ENCODE results near the gene AACS. TPM values are rescaled to one million over a fixed set of nuclear protein-coding genes. Genes with fewer than 3 reads are reported as not detected.

The AACS gene
- total and polyA plus RNA-seq, 2 of the 4 experiments (the other 2 are of a cell fraction): 22.0 to 24.9 TPM

DNA sequence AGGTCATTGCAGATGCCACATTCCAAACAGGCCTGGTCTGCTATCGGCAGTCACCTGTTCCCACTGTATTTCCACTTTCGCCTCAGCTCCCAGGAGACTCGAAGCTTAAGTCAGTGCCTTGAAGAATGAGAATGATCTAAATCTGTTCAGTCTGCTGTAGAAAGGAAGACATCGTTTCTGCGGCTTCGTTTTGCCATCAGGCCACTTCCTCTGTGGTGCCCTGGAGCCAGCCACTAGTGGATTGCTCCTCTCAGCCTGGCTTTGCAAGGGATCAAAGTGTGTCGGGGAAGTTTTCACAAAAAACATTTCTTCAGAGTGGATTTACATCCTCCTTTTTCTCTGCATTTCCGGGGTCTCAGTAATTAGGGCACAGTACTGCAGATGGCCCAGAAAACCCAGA, 66.7 kb downstream of the AACS start:
- ATAC-seq (ENCODE audit: low read depth) (no peak), DNase-seq (no peak)
- H4K91ac ChIP-seq (ENCODE audit: insufficient read depth, low read depth, low read length): no peak overlapping the region
- H3K4me3 ChIP-seq (ENCODE audit: insufficient read depth, low read depth, low read length): no peak overlapping the region
- no peak overlapping the region for H2AK5ac ChIP-seq (ENCODE audit: low read depth, low read length)
- H3K18ac ChIP-seq (ENCODE audit: low read depth, low read length): no peak overlapping the region
- H4K20me1 ChIP-seq (ENCODE audit: insufficient read depth, low read length): no peaks in the 10 kb centered on the region
- H2BK15ac ChIP-seq (ENCODE audit: low read depth, low read length): no peak overlapping the region
- no peak overlapping the region for H4K5ac ChIP-seq (ENCODE audit: low read depth, low read length)
- H3K4me2 ChIP-seq (ENCODE audit: low read depth, low read length): no peak overlapping the region
- WGBS, 2 experiments (ENCODE audit: extremely low coverage in 2 of 2, insufficient read length in 1 of 2): 100% methylated on average over 1 of the region's 8 CpGs; no CpG with 5 or more reads in 1 of the 2 experiments
- no peaks in the 10 kb centered on the region for H3K27me3 ChIP-seq (ENCODE audit: control insufficient read depth, insufficient read depth, low read length)
- H3K9ac ChIP-seq (ENCODE audit: low read depth, low read length): no peak overlapping the region
- TF ChIP-seq MAFK (IDR thresholded peaks at IDR 0.05; ENCODE audit: low read depth, low read length) (no peak), MXI1 (IDR thresholded peaks at IDR 0.05; ENCODE audit: borderline replicate concordance, low read depth, low read length) (no peak), POLR2A (IDR thresholded peaks at IDR 0.05; ENCODE audit: low read depth, low read length) (no peak), SMC3 (IDR thresholded peaks at IDR 0.05; ENCODE audit: low read depth, low read length) (no peak), NFE2L2 (IDR thresholded peaks at IDR 0.05; ENCODE audit: low read depth, low read length) (no peak), CHD1 (IDR thresholded peaks at IDR 0.05; ENCODE audit: low read depth, low read length) (no peak), ELK1 (IDR thresholded peaks at IDR 0.05; ENCODE audit: borderline replicate concordance, low read depth, low read length) (no peak), RCOR1 (IDR thresholded peaks at IDR 0.05; ENCODE audit: insufficient replicate concordance, low read length) (no peak), USF2 (IDR thresholded peaks at IDR 0.05; ENCODE audit: low read depth, low read length) (no peak), CEBPB (IDR thresholded peaks at IDR 0.05; ENCODE audit: low read depth, low read length) (no peak), MAZ (IDR thresholded peaks at IDR 0.05; ENCODE audit: borderline replicate concordance, low read depth, low read length) (no peak), RFX5 (IDR thresholded peaks at IDR 0.05; ENCODE audit: low read depth, low read length) (no peak), RAD21 (IDR thresholded peaks at IDR 0.05; ENCODE audit: low read length) (no peak), CTCF (conservative IDR thresholded peaks at IDR 0.05; ENCODE audit: low read depth, low read length) (no peak), BHLHE40 (IDR thresholded peaks at IDR 0.05; ENCODE audit: low read depth, low read length) (no peak), FOS (IDR thresholded peaks at IDR 0.05; ENCODE audit: low read depth, low read length) (no peak)
- no peaks in the 10 kb centered on the region for H3K9me1 ChIP-seq (ENCODE audit: insufficient read depth, low read length)
- H3K36me3 ChIP-seq (ENCODE audit: control insufficient read depth, insufficient read depth, low read length): peaks cover 20% of the 10 kb centered on the region
- no peak overlapping the region for H3K14ac ChIP-seq (replicated peaks; ENCODE audit: low read depth, low read length)
- in situ Hi-C loops (cut with MboI; ENCODE audit: low sequenced_read_pairs): no loop called here
- BruUV-seq (replicated peaks): no TSS peak
- H3K9me3 ChIP-seq (ENCODE audit: control insufficient read depth, insufficient read depth, low read length): no peaks in the 10 kb centered on the region
- H2BK5ac ChIP-seq (ENCODE audit: low read depth, low read length, poor library complexity, severe bottlenecking): no peak overlapping the region
- H3K27ac ChIP-seq (ENCODE audit: insufficient read depth, low read length): no peak overlapping the region
- dilution Hi-C loops (cut with HindIII; ENCODE audit: low sequenced_read_pairs, unreplicated experiment): no loop called here
- no peaks in the 10 kb centered on the region for H3K79me1 ChIP-seq (ENCODE audit: low read depth in 1 of 2, low read length in 2 of 2)
- CTCF ChIA-PET: no interaction called here
- POLR2A ChIA-PET (ENCODE audit: unreplicated experiment): no interaction called here
- no peak overlapping the region for H2AFZ ChIP-seq (replicated peaks; ENCODE audit: low read length, poor library complexity)
- H3K56ac ChIP-seq (ENCODE audit: extremely low read depth, insufficient read depth, low read length): no peak overlapping the region
- H3K23ac ChIP-seq (ENCODE audit: low read depth, low read length): no peak overlapping the region
- intact Hi-C loops (cut with micrococcal nuclease): no loop called here
- H4K8ac ChIP-seq (ENCODE audit: low read depth in 2 of 2, low read length in 2 of 2): no peak overlapping the region
- no peak overlapping the region for H3K4ac ChIP-seq (ENCODE audit: low read depth, low read length)
- H3K4me1 ChIP-seq (ENCODE audit: control insufficient read depth, insufficient read depth, low read length): no peaks in the 10 kb centered on the region
- no peak overlapping the region for H2BK120ac ChIP-seq (ENCODE audit: low read depth, low read length)
- no peak overlapping the region for H2AK9ac ChIP-seq (replicated peaks; ENCODE audit: low read depth, low read length, poor library complexity)
- H2BK20ac ChIP-seq (ENCODE audit: low read depth, low read length): no peak overlapping the region
